Neural progenitor cell (in vitro differentiated cells): ENCODE data around the gene PIGO.

Experiments used
- CTCF ChIP-seq: fragments of 200-600 bp; sonication (generic); IDR thresholded peaks from 2 replicates; pipeline ENCODE4 v1.5.1; 2017; ENCODE audit warnings: antibody characterized with exemption, mild to moderate bottlenecking
- EZH2 ChIP-seq: fragments of 200-600 bp; sonication (generic); IDR thresholded peaks from 2 replicates; pipeline ENCODE4 v1.6.1; 2017; ENCODE audit warnings: antibody characterized with exemption, mild to moderate bottlenecking, moderate library complexity
- EZH2phosphoT487 ChIP-seq: fragments of 200-600 bp; sonication (generic); IDR thresholded peaks from 2 replicates; pipeline ENCODE4 v1.6.1; 2017; ENCODE audit warnings: antibody characterized with exemption

- TF ChIP-seq CTCF: no peak
- TF ChIP-seq EZH2: no peak
- no peak for TF ChIP-seq EZH2phosphoT487
These were observed 14.9 kb upstream of the PIGO start for GRCh38 chr9:35111001-35111933.
